Heart right ventricle (tissue), 16 donors: ENCODE measurements around the gene TTC36. TPM values are rescaled to one million over a fixed set of nuclear protein-coding genes. Genes with fewer than 3 reads are reported as not detected.
A peak's percentile ranks its signal among the peaks of the same experiment; 100 is the strongest.

Source experiments
- ATAC-seq, 8 donors: fragments of 200-7000 bp; cut with Tn5 transposase; one replicate each; pipeline ENCODE4 v1.9.1; 2020; ENCODE audit warnings: mild to moderate bottlenecking in 8 of 8, moderate library complexity in 8 of 8, moderate number of reproducible peaks in 1 of 8
- DNase-seq, 2 donors: peaks; one replicate each; pipeline ENCODE4 v3.0.0-alpha.2; 2020
- H3K27ac ChIP-seq, 10 donors: fragments of 200-600 bp; sonication (generic) in 2 of 10; one replicate each; pipeline versions ENCODE4 v1.5.0 to v1.8.0; 2020 to 2022; ENCODE audit warnings: mild to moderate bottlenecking in 3 of 10
- H3K27me3 ChIP-seq, 7 donors: fragments of 200-600 bp; one replicate each; pipeline ENCODE4 v1.8.0; 2021 to 2022; ENCODE audit warnings: mild to moderate bottlenecking in 2 of 7
- H3K36me3 ChIP-seq, 9 donors: fragments of 200-600 bp; sonication (generic) in 1 of 9; one replicate each; pipeline versions ENCODE4 v1.5.0 to v1.8.0; 2020 to 2022; ENCODE audit warnings: mild to moderate bottlenecking in 2 of 9
- H3K4me1 ChIP-seq, 9 donors: fragments of 200-600 bp; sonication (generic) in 1 of 9; one replicate each; pipeline versions ENCODE4 v1.5.0 to v1.8.0; 2020 to 2022; ENCODE audit warnings: mild to moderate bottlenecking in 4 of 9
- H3K4me3 ChIP-seq, 10 donors: fragments of 200-600 bp; sonication (generic) in 2 of 10; one replicate each; pipeline versions ENCODE4 v1.5.0 to v1.8.0; 2020 to 2022; ENCODE audit warnings: mild to moderate bottlenecking in 7 of 10, moderate library complexity in 2 of 10
- H3K9me3 ChIP-seq, 11 donors: fragments of 200-600 bp in 10 of 11; sonication (generic) in 2 of 11; one replicate each; pipeline versions ENCODE4 v1.5.0 to v1.8.0; 2013 to 2022; ENCODE audit warnings: mild to moderate bottlenecking in 2 of 11, control low read depth in 1 of 11, moderate library complexity in 1 of 11
- WGBS, 2 donors: extraction: QIAGEN DNeasy Blood & Tissue Kit; methylation state at CpG; one replicate each; pipeline ENCODE4 v1.1.7; 2013; ENCODE audit warnings: inconsistent platforms in 1 of 2; 5-methylcytosine and 5-hydroxymethylcytosine counted together
- intact Hi-C, 10 donors: fragments of 100-400 bp; cut with DNase I; formaldehyde crosslinking; loops; one replicate each; pipeline versions ENCODE4 v1.11.1 to v1.14.2; 2022
- polyA plus RNA-seq, 2 donors: library from polyadenylated mRNA; stranded (reverse); fragments of 200-250 nt; gene quantifications; one replicate each; pipeline ENCODE4 v1.2.3, GENCODE V29; 2013
- total RNA-seq, 10 donors: library from RNA; stranded (reverse); fragmentation: NEBNext Ultra II Directional in 3 of 10; extraction: Animal tissue kit (Norgen Biotek cat#: 25700) in 3 of 10; gene quantifications; one replicate each; pipeline versions ENCODE4 v1.2.1 to v1.2.4, GENCODE V29; 2021 to 2023
- TF ChIP-seq, protein P1 (sequence below), 9 donors: fragments of 200-600 bp; sonication (generic) in 2 of 9; IDR thresholded peaks; one replicate each; pipeline versions ENCODE4 v1.5.0 to v1.8.0; 2021 to 2022; ENCODE audit warnings: antibody characterized with exemption in 9 of 9, mild to moderate bottlenecking in 5 of 9, moderate library complexity in 1 of 9
- donor health status: Arrhythmogenic right ventricular cardiomyopathy.
- donor health status: ischemic (EF 13 %, LVEDD 7.1; RV severe dilation, severe dysfunction).
- donor health status: healthy with polysubstance abuse.
- donor health status: DM: no; HTN: yes; CAD: no.
- donor health status: DM: no; HTN: no; CAD: no.
- donor health status: ischemic (EF 25% LVEDD 6.9; RV normal size, moderate dysfunction).
- donor health status: ischemic (EF 25% LVEDD 5.7; RV mildly dilated, moderate dysfunction).
- donor health status: healthy.
- donor health status: DM: yes; HTN: yes; CAD: no.
- donor health status: Ischemic cardiomyopathy.
- donor health status: ischemic (EF 35%, LVEDD 5.7; RV mildly dilated, moderate dysfunction).
- donor health status: nonischemic (EF 11% LVEDD 7.7; RV severe dilation, severe dysfunction).
- donor health status: DM: yes; HTN: yes; CAD: no.
- donor health status: PGD.
- donor health status: ischemic (EF 29% LVEDD 5.4; RV normal size, mild dysfunction).
- donor health status: nonischemic (EF 23%, LVEDD 6.1; RV moderate dilation, normal function).

TTC36 gene
- total and polyA plus RNA-seq, 12 donors, result 0.16 to 1.8 (median 0.47) TPM; not detected in 4

GRCh38 chr11:118552341-118552740, 25.1 kb downstream of the TTC36 start:
- Histone ChIP-seq H3K4me1 (no peaks in the 10 kb centered on the region), H3K36me3 (peaks cover 0 to 95% (median 47%) of the 10 kb centered on the region in 9 donors), H3K9me3 (no peaks in the 10 kb centered on the region), H3K27me3 (no peaks in the 10 kb centered on the region), H3K4me3 (no peak overlapping the region), H3K27ac (no peak overlapping the region)
- DNase-seq, result no peak
- ATAC-seq, result no peak
- TF ChIP-seq, protein P1, sequence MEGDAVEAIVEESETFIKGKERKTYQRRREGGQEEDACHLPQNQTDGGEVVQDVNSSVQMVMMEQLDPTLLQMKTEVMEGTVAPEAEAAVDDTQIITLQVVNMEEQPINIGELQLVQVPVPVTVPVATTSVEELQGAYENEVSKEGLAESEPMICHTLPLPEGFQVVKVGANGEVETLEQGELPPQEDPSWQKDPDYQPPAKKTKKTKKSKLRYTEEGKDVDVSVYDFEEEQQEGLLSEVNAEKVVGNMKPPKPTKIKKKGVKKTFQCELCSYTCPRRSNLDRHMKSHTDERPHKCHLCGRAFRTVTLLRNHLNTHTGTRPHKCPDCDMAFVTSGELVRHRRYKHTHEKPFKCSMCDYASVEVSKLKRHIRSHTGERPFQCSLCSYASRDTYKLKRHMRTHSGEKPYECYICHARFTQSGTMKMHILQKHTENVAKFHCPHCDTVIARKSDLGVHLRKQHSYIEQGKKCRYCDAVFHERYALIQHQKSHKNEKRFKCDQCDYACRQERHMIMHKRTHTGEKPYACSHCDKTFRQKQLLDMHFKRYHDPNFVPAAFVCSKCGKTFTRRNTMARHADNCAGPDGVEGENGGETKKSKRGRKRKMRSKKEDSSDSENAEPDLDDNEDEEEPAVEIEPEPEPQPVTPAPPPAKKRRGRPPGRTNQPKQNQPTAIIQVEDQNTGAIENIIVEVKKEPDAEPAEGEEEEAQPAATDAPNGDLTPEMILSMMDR (IDR thresholded peaks at IDR 0.05), result no peak
- intact Hi-C loops, result no loop called here
- WGBS, 2 donors, result 63 to 66% methylated on average over 4 of the region's 4 CpGs

GRCh38 chr11:118560806-118561205, 33.5 kb downstream of the TTC36 start:
- TF ChIP-seq, protein P1 (IDR thresholded peaks at IDR 0.05), result no peak
- DNase-seq (no peak), ATAC-seq (no peak)
- Histone ChIP-seq H3K36me3 (peaks cover 0 to 61% (median 15%) of the 10 kb centered on the region in 9 donors), H3K4me3 (no peak overlapping the region), H3K9me3 (no peaks in the 10 kb centered on the region), H3K27me3 (no peaks in the 10 kb centered on the region), H3K4me1 (peaks cover 0 to 13% (median 6%) of the 10 kb centered on the region in 9 donors), H3K27ac (no peak overlapping the region)
- 90 to 92% methylated on average over 4 of the region's 4 CpGs for WGBS, 2 donors
- intact Hi-C loops, result no loop called here

- intact Hi-C loops, result loop anchor here in 1 of 10 donors (5.0 kb wide), 1 partner anchor 33 kb away; the partner anchor contains the start of gene TMEM25
- 24 to 28% methylated on average over 5 of the region's 5 CpGs for WGBS, 2 donors
- peak; percentile 18 to 56 (median 36) for ATAC-seq
Measured at GRCh38 chr11:118565051-118565450, 37.8 kb downstream of the TTC36 start.

GRCh38 chr11:118569670-118570069, 42.4 kb downstream of the TTC36 start:
- ATAC-seq (no peak), DNase-seq (no peak)
- Histone ChIP-seq H3K27ac (no peak overlapping the region), H3K27me3 (no peaks in the 10 kb centered on the region), H3K36me3 (peaks cover 0 to 3% (median 0%) of the 10 kb centered on the region in 9 donors), H3K4me3 (no peak overlapping the region), H3K9me3 (no peaks in the 10 kb centered on the region), H3K4me1 (peaks cover 4 to 36% (median 20%) of the 10 kb centered on the region in 9 donors)
- intact Hi-C loops, result loop anchor here in 4 of 10 donors (5.0 to 10.0 kb wide), 3 partner anchors 37 to 215 kb away; partner anchors contain the start of genes PHLDB1 (in 2 of the 4) and TMEM25 (in 1 of the 4)
- TF ChIP-seq, protein P1 (IDR thresholded peaks at IDR 0.05), result no peak
- WGBS, 2 donors, result 94 to 95% methylated on average over 2 of the region's 2 CpGs

More at GRCh38 chr11:118565051-118565450, 37.8 kb downstream of the TTC36 start:
- Histone ChIP-seq H3K27me3 (no peaks in the 10 kb centered on the region), H3K4me3 (peak overlapping the region in 8 of 10 donors; percentile 46 to 75 (median 65)), H3K27ac (peak overlapping the region in 6 of 10 donors; percentile 71 to 84 (median 82)), H3K9me3 (no peaks in the 10 kb centered on the region), H3K36me3 (peaks cover 0 to 18% (median 0%) of the 10 kb centered on the region in 9 donors), H3K4me1 (peaks cover 0 to 17% (median 7%) of the 10 kb centered on the region in 9 donors)
- DNase-seq, result peak; percentile 19 to 21
- TF ChIP-seq, protein P1 (IDR thresholded peaks at IDR 0.05), result no peak
